Measurements from ENCODE around the gene HOXC5. TPM values are rescaled to one million over a fixed set of nuclear protein-coding genes. Genes with fewer than 3 reads are reported as not detected.

HOXC5 gene
- total RNA-seq, 1 experiment from 2014 or later = not detected

- peaks cover 3% of the 10 kb centered on the region; the same call in 1 of the 2 replicates for H3K4me1 ChIP-seq (ENCODE audit: insufficient read depth, low read length)
- H4K91ac ChIP-seq (ENCODE audit: insufficient read length, low read depth, low read length) = no peak overlapping the region
- no peak overlapping the region for H3K14ac ChIP-seq (ENCODE audit: insufficient read depth, low read length)
- H2BK120ac ChIP-seq (ENCODE audit: low read depth, low read length, poor library complexity, severe bottlenecking) = no peak overlapping the region
- Mint-ChIP-seq H3K27ac (peak overlapping the region in 1 of 3 experiments; percentile 48; a peak in 3 of 7 replicates), H3K9me3 (peaks cover 2 to 8% of the 10 kb centered on the region in 2 experiments; a peak in 3 of 5 replicates), H3K36me3 (ENCODE audit: insufficient read depth in 1 of 3, low read depth in 3 of 3) (peaks cover 0 to 3% (median 0%) of the 10 kb centered on the region in 3 experiments; a peak in 2 of 7 replicates), H3K4me1 (peaks cover 34 to 44% of the 10 kb centered on the region in 2 experiments), H3K4me3 (no peak overlapping the region; a peak in 2 of 5 replicates), H3K27me3 (ENCODE audit: low read depth) (peaks cover 93% of the 10 kb centered on the region)
- H2BK5ac ChIP-seq (ENCODE audit: insufficient read length, low read length) = no peak overlapping the region
- no peak overlapping the region for H2AFZ ChIP-seq (ENCODE audit: low read length)
- no peaks in the 10 kb centered on the region for H3K79me1 ChIP-seq (ENCODE audit: insufficient read depth, low read depth, low read length, poor library complexity, severe bottlenecking)
- H2BK15ac ChIP-seq (ENCODE audit: low read depth, low read length) = no peak overlapping the region
- TF ChIP-seq CTCF (conservative IDR thresholded peaks at IDR 0.05) = no peak
- H4K8ac ChIP-seq (replicated peaks; ENCODE audit: insufficient read length, low read depth, low read length) = no peak overlapping the region
- no peak overlapping the region for H3K27ac ChIP-seq (ENCODE audit: insufficient read length, low read depth, low read length)
- no peak overlapping the region for H3K56ac ChIP-seq (ENCODE audit: insufficient read length, low read depth, low read length)
- H3K4me2 ChIP-seq (ENCODE audit: insufficient read depth, insufficient read length, low read length) = peak overlapping the region; percentile 42
- H2BK20ac ChIP-seq (ENCODE audit: low read depth, low read length, poor library complexity, severe bottlenecking) = no peak overlapping the region
- no peak overlapping the region for H2AK5ac ChIP-seq (ENCODE audit: insufficient read length, low read length)
- H3T11ph ChIP-seq (ENCODE audit: low read length) = no peak overlapping the region
- no peak overlapping the region for H3K23ac ChIP-seq (ENCODE audit: insufficient read length, low read depth, low read length)
- no peaks in the 10 kb centered on the region for H3K79me2 ChIP-seq (ENCODE audit: insufficient read depth, low read length)
- no peaks in the 10 kb centered on the region for H3K9me3 ChIP-seq (ENCODE audit: control insufficient read depth, low read depth, low read length)
- no CpG with 5 or more reads among the region's 6 CpGs for WGBS (ENCODE audit: extremely low coverage, insufficient read length, low lambda C conversion rate)
- H4K5ac ChIP-seq (ENCODE audit: insufficient read length, low read depth, low read length) = no peak overlapping the region
- no peak overlapping the region for H3K4ac ChIP-seq (ENCODE audit: low read depth, low read length)
- H2BK12ac ChIP-seq (ENCODE audit: insufficient read length, low read depth, low read length) = no peak overlapping the region
- DNase-seq = peak; percentile 39
- H4K20me1 ChIP-seq (ENCODE audit: control insufficient read depth, insufficient read depth, insufficient read length) = no peaks in the 10 kb centered on the region
- H3K23me2 ChIP-seq (ENCODE audit: insufficient read length, low read depth, low read length, poor library complexity, severe bottlenecking) = no peaks in the 10 kb centered on the region
- no peak overlapping the region for H3K9ac ChIP-seq (ENCODE audit: extremely low read depth, insufficient read length, low read length)
- H3K18ac ChIP-seq (ENCODE audit: insufficient read length, low read depth, low read length) = no peak overlapping the region
- H3K27me3 ChIP-seq (ENCODE audit: insufficient read depth, low read length) = peaks cover 36% of the 10 kb centered on the region
Measured at GRCh38 chr12:54075409-54075808, 42.6 kb downstream of the HOXC5 start.
